ENCODE data around the gene LKAAEAR1.
A peak's percentile ranks its signal among the peaks of the same experiment; 100 is the strongest.
"Not testable (repeated sequence)": the region's sequence is repeated elsewhere in the genome, so short reads cannot be mapped to it uniquely, and the experiment has no call there.

Gene LKAAEAR1

GRCh38 chr20:64083804-64084684 lies at the start of gene LKAAEAR1:
LKAAEAR1 (minus strand) TSS chr20:64084398; CDS start chr20:64084219, 179 bp downstream.
- Histone ChIP-seq H3K9ac (ENCODE audit: low read depth in 1 of 2, low read length in 2 of 2) (peak within 1 kb of the TSS in 1 of 2 donors; percentile 38), H3K27ac (ENCODE audit: low read depth in 2 of 2, low read length in 2 of 2) (no peak within 1 kb of the TSS), H3K36me3 (ENCODE audit: control insufficient read depth in 2 of 2, insufficient read depth in 2 of 2, low read length in 2 of 2) (no peaks in the 10 kb centered on the region), H3K4me3 (ENCODE audit: low read length in 2 of 2) (peak within 1 kb of the TSS; percentile 27 to 31), H3K4me1 (ENCODE audit: control insufficient read depth in 2 of 2, insufficient read depth in 2 of 2, low read length in 2 of 2) (peaks cover 10 to 12% of the 10 kb centered on the region in 2 donors), H3K27me3 (ENCODE audit: control insufficient read depth in 2 of 2, insufficient read depth in 2 of 2, low read length in 2 of 2) (peaks cover 22 to 30% of the 10 kb centered on the region in 2 donors), H3K9me3 (ENCODE audit: control insufficient read depth in 2 of 2, low read length in 2 of 2) (no peaks in the 10 kb centered on the region)

- Histone ChIP-seq H3K27ac (ENCODE audit: low read depth in 2 of 2, low read length in 2 of 2) (no peak overlapping the region), H3K27me3 (ENCODE audit: control insufficient read depth in 2 of 2, insufficient read depth in 2 of 2, low read length in 2 of 2) (no peaks in the 10 kb centered on the region), H3K9me3 (ENCODE audit: control insufficient read depth in 2 of 2, low read length in 2 of 2) (no peaks in the 10 kb centered on the region), H3K36me3 (ENCODE audit: control insufficient read depth in 2 of 2, insufficient read depth in 2 of 2, low read length in 2 of 2) (no peaks in the 10 kb centered on the region), H3K9ac (ENCODE audit: low read depth in 1 of 2, low read length in 2 of 2) (no peak overlapping the region), H3K4me1 (ENCODE audit: control insufficient read depth in 2 of 2, insufficient read depth in 2 of 2, low read length in 2 of 2) (no peaks in the 10 kb centered on the region), H3K4me3 (ENCODE audit: low read length in 2 of 2) (no peak overlapping the region)
These were observed 47.2 kb upstream of the LKAAEAR1 start for GRCh38 chr20:64131406-64131805.

GRCh38 chr20:64130876-64131275 lies 46.7 kb upstream of the LKAAEAR1 start:
- Histone ChIP-seq H3K4me1 (ENCODE audit: control insufficient read depth in 2 of 2, insufficient read depth in 2 of 2, low read length in 2 of 2) (no peaks in the 10 kb centered on the region), H3K27me3 (ENCODE audit: control insufficient read depth in 2 of 2, insufficient read depth in 2 of 2, low read length in 2 of 2) (no peaks in the 10 kb centered on the region), H3K4me3 (ENCODE audit: low read length in 2 of 2) (no peak overlapping the region), H3K9ac (ENCODE audit: low read depth in 1 of 2, low read length in 2 of 2) (no peak overlapping the region), H3K27ac (ENCODE audit: low read depth in 2 of 2, low read length in 2 of 2) (no peak overlapping the region), H3K9me3 (ENCODE audit: control insufficient read depth in 2 of 2, low read length in 2 of 2) (no peaks in the 10 kb centered on the region), H3K36me3 (ENCODE audit: control insufficient read depth in 2 of 2, insufficient read depth in 2 of 2, low read length in 2 of 2) (no peaks in the 10 kb centered on the region)

- no peak overlapping the region for H3K4me3 ChIP-seq (ENCODE audit: low read length in 2 of 2)
- no peak overlapping the region for H3K27ac ChIP-seq (ENCODE audit: low read depth in 2 of 2, low read length in 2 of 2)
- H3K36me3 ChIP-seq (ENCODE audit: control insufficient read depth in 2 of 2, insufficient read depth in 2 of 2, low read length in 2 of 2): no peaks in the 10 kb centered on the region
These were observed 46.1 kb upstream of the LKAAEAR1 start for GRCh38 chr20:64130271-64130670.

GRCh38 chr20:64129146-64129782 lies 45.1 kb upstream of the LKAAEAR1 start:
- H3K27ac ChIP-seq (ENCODE audit: low read depth in 2 of 2, low read length in 2 of 2): no peak overlapping the region
- H3K36me3 ChIP-seq (ENCODE audit: control insufficient read depth in 2 of 2, insufficient read depth in 2 of 2, low read length in 2 of 2): no peaks in the 10 kb centered on the region
- H3K9me3 ChIP-seq (ENCODE audit: control insufficient read depth in 2 of 2, low read length in 2 of 2): no peaks in the 10 kb centered on the region
- H3K9ac ChIP-seq (ENCODE audit: low read depth in 1 of 2, low read length in 2 of 2): no peak overlapping the region
- H3K4me1 ChIP-seq (ENCODE audit: control insufficient read depth in 2 of 2, insufficient read depth in 2 of 2, low read length in 2 of 2): no peaks in the 10 kb centered on the region
- H3K27me3 ChIP-seq (ENCODE audit: control insufficient read depth in 2 of 2, insufficient read depth in 2 of 2, low read length in 2 of 2): no peaks in the 10 kb centered on the region
- H3K4me3 ChIP-seq (ENCODE audit: low read length in 2 of 2): no peak overlapping the region

More at GRCh38 chr20:64130271-64130670, 46.1 kb upstream of the LKAAEAR1 start:
- no peaks in the 10 kb centered on the region for H3K27me3 ChIP-seq (ENCODE audit: control insufficient read depth in 2 of 2, insufficient read depth in 2 of 2, low read length in 2 of 2)
- H3K4me1 ChIP-seq (ENCODE audit: control insufficient read depth in 2 of 2, insufficient read depth in 2 of 2, low read length in 2 of 2): no peaks in the 10 kb centered on the region
- no peak overlapping the region for H3K9ac ChIP-seq (ENCODE audit: low read depth in 1 of 2, low read length in 2 of 2)
- no peaks in the 10 kb centered on the region for H3K9me3 ChIP-seq (ENCODE audit: control insufficient read depth in 2 of 2, low read length in 2 of 2)

- H3K36me3 ChIP-seq (ENCODE audit: control insufficient read depth in 2 of 2, insufficient read depth in 2 of 2, low read length in 2 of 2); H3K4me3 ChIP-seq (ENCODE audit: low read length in 2 of 2); H3K9me3 ChIP-seq (ENCODE audit: control insufficient read depth in 2 of 2, low read length in 2 of 2); H3K27ac ChIP-seq (ENCODE audit: low read depth in 2 of 2, low read length in 2 of 2); H3K4me1 ChIP-seq (ENCODE audit: control insufficient read depth in 2 of 2, insufficient read depth in 2 of 2, low read length in 2 of 2); H3K9ac ChIP-seq (ENCODE audit: low read depth in 1 of 2, low read length in 2 of 2): not testable (repeated sequence)
- peaks cover 2 to 10% of the 10 kb centered on the region in 2 donors for H3K27me3 ChIP-seq (ENCODE audit: control insufficient read depth in 2 of 2, insufficient read depth in 2 of 2, low read length in 2 of 2)
These were observed 39.3 kb upstream of the LKAAEAR1 start for GRCh38 chr20:64123517-64123916.

GRCh38 chr20:64122927-64123326 lies 38.7 kb upstream of the LKAAEAR1 start:
- H3K4me3 ChIP-seq (ENCODE audit: low read length in 2 of 2); H3K36me3 ChIP-seq (ENCODE audit: control insufficient read depth in 2 of 2, insufficient read depth in 2 of 2, low read length in 2 of 2); H3K9ac ChIP-seq (ENCODE audit: low read depth in 1 of 2, low read length in 2 of 2); H3K4me1 ChIP-seq (ENCODE audit: control insufficient read depth in 2 of 2, insufficient read depth in 2 of 2, low read length in 2 of 2); H3K27ac ChIP-seq (ENCODE audit: low read depth in 2 of 2, low read length in 2 of 2); H3K9me3 ChIP-seq (ENCODE audit: control insufficient read depth in 2 of 2, low read length in 2 of 2): not testable (repeated sequence)
- H3K27me3 ChIP-seq (ENCODE audit: control insufficient read depth in 2 of 2, insufficient read depth in 2 of 2, low read length in 2 of 2): peaks cover 2 to 10% of the 10 kb centered on the region in 2 donors

- H3K27ac ChIP-seq (ENCODE audit: low read depth in 2 of 2, low read length in 2 of 2): no peak overlapping the region
- no peaks in the 10 kb centered on the region for H3K36me3 ChIP-seq (ENCODE audit: control insufficient read depth in 2 of 2, insufficient read depth in 2 of 2, low read length in 2 of 2)
- peaks cover 2 to 10% of the 10 kb centered on the region in 2 donors for H3K27me3 ChIP-seq (ENCODE audit: control insufficient read depth in 2 of 2, insufficient read depth in 2 of 2, low read length in 2 of 2)
- no peak overlapping the region for H3K4me3 ChIP-seq (ENCODE audit: low read length in 2 of 2)
- peaks cover 0 to 2% of the 10 kb centered on the region in 2 donors for H3K4me1 ChIP-seq (ENCODE audit: control insufficient read depth in 2 of 2, insufficient read depth in 2 of 2, low read length in 2 of 2)
- no peaks in the 10 kb centered on the region for H3K9me3 ChIP-seq (ENCODE audit: control insufficient read depth in 2 of 2, low read length in 2 of 2)
- H3K9ac ChIP-seq (ENCODE audit: low read depth in 1 of 2, low read length in 2 of 2): no peak overlapping the region
These were observed 37.4 kb upstream of the LKAAEAR1 start for GRCh38 chr20:64121586-64121985.

GRCh38 chr20:64119681-64120341 lies 35.6 kb upstream of the LKAAEAR1 start:
- Histone ChIP-seq H3K4me1 (ENCODE audit: control insufficient read depth in 2 of 2, insufficient read depth in 2 of 2, low read length in 2 of 2) (peaks cover 0 to 2% of the 10 kb centered on the region in 2 donors), H3K4me3 (ENCODE audit: low read length in 2 of 2) (no peak overlapping the region), H3K9ac (ENCODE audit: low read depth in 1 of 2, low read length in 2 of 2) (no peak overlapping the region), H3K27me3 (ENCODE audit: control insufficient read depth in 2 of 2, insufficient read depth in 2 of 2, low read length in 2 of 2) (peaks cover 2 to 10% of the 10 kb centered on the region in 2 donors), H3K36me3 (ENCODE audit: control insufficient read depth in 2 of 2, insufficient read depth in 2 of 2, low read length in 2 of 2) (no peaks in the 10 kb centered on the region), H3K27ac (ENCODE audit: low read depth in 2 of 2, low read length in 2 of 2) (no peak overlapping the region), H3K9me3 (ENCODE audit: control insufficient read depth in 2 of 2, low read length in 2 of 2) (no peaks in the 10 kb centered on the region)

GRCh38 chr20:64119301-64119680 lies 35.1 kb upstream of the LKAAEAR1 start:
- Histone ChIP-seq H3K9ac (ENCODE audit: low read depth in 1 of 2, low read length in 2 of 2) (no peak overlapping the region), H3K27me3 (ENCODE audit: control insufficient read depth in 2 of 2, insufficient read depth in 2 of 2, low read length in 2 of 2) (peaks cover 2 to 10% of the 10 kb centered on the region in 2 donors), H3K4me3 (ENCODE audit: low read length in 2 of 2) (no peak overlapping the region), H3K27ac (ENCODE audit: low read depth in 2 of 2, low read length in 2 of 2) (no peak overlapping the region), H3K4me1 (ENCODE audit: control insufficient read depth in 2 of 2, insufficient read depth in 2 of 2, low read length in 2 of 2) (peaks cover 0 to 2% of the 10 kb centered on the region in 2 donors), H3K36me3 (ENCODE audit: control insufficient read depth in 2 of 2, insufficient read depth in 2 of 2, low read length in 2 of 2) (no peaks in the 10 kb centered on the region), H3K9me3 (ENCODE audit: control insufficient read depth in 2 of 2, low read length in 2 of 2) (no peaks in the 10 kb centered on the region)

Data from mucosa of rectum (tissue), 2 donors.